Activated naive CD8-positive, alpha-beta T cell treated with anti-CD3 and anti-CD28 coated beads, Interleukin-2, amount 50 U/mL, for 24 hours (primary cell): ENCODE data around the gene SGSM2.

Experiments used
- ATAC-seq: fragments of 150-1000 bp; cut with Tn5 transposase; one replicate; pipeline ENCODE4 v1.10.0; 2021
- DNase-seq: peaks from one replicate; pipeline ENCODE4 v3.0.0; 2021
- H3K27ac Mint-ChIP-seq: one replicate; pipeline ENCODE4 v1.8.0; 2021; ENCODE audit warnings: mild to moderate bottlenecking, mixed read lengths
- H3K27me3 Mint-ChIP-seq: one replicate; pipeline ENCODE4 v1.8.0; 2021; ENCODE audit warnings: mixed read lengths
- H3K36me3 Mint-ChIP-seq: one replicate; pipeline ENCODE4 v1.8.0; 2021; ENCODE audit warnings: low read depth, mixed read lengths
- H3K4me1 Mint-ChIP-seq: one replicate; pipeline ENCODE4 v1.8.0; 2021; ENCODE audit warnings: mixed read lengths
- H3K4me3 Mint-ChIP-seq: one replicate; pipeline ENCODE4 v1.8.0; 2021; ENCODE audit warnings: mild to moderate bottlenecking, moderate library complexity, mixed read lengths
- H3K9me3 Mint-ChIP-seq: one replicate; pipeline ENCODE4 v1.8.0; 2021; ENCODE audit warnings: mixed read lengths

The SGSM2 gene

GRCh38 chr17:2383628-2384167, 46.4 kb downstream of the SGSM2 start:
- Mint-ChIP-seq H3K36me3 (no peaks in the 10 kb centered on the region), H3K27ac (no peak overlapping the region), H3K4me3 (no peak overlapping the region), H3K4me1 (peaks cover 3% of the 10 kb centered on the region), H3K27me3 (no peaks in the 10 kb centered on the region), H3K9me3 (no peaks in the 10 kb centered on the region)
- DNase-seq (no peak), ATAC-seq (no peak)

DNA sequence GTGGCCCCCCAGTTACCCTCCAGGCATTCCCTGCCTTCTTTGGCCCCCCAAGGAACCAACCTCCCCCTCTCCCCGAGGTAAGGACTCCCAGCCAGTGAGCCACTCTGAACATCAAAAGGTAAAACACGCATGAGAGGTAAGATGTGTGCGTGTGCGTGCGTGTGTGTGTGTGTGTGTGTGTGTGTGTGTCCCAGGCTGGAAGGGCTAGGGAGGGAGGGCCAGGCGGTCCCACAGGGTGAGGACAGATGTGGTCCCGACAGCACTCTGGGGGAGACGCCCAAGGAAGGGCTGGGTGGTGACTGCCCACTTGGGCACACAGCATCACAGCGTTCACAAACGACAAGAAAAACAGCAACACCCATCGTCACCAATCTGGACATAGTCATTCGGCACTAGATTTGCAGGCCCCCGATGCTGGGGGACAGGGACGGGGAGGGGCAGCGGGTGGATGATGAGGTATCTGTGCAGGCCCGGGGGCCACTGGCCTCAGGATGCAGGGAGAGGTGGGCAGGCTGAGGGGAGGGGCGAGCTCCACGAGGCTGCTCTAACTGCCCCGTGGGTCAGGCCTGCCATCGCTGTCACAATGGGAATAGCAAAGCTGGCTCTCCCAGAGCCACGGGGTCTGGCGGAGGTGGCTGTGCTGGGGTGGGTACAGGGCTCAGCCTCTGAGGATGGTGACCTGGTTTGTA, 47.3 kb downstream of the SGSM2 start:
- Mint-ChIP-seq H3K9me3 (no peaks in the 10 kb centered on the region), H3K27me3 (no peaks in the 10 kb centered on the region), H3K4me3 (no peak overlapping the region), H3K4me1 (peaks cover 5% of the 10 kb centered on the region), H3K27ac (no peak overlapping the region), H3K36me3 (peaks cover 2% of the 10 kb centered on the region)
- DNase-seq (no peak), ATAC-seq (no peak)

- Mint-ChIP-seq H3K4me1 (peaks cover 11% of the 10 kb centered on the region), H3K27me3 (no peaks in the 10 kb centered on the region), H3K9me3 (no peaks in the 10 kb centered on the region), H3K36me3 (peaks cover 4% of the 10 kb centered on the region), H3K27ac (no peak overlapping the region), H3K4me3 (no peak overlapping the region)
- no peak for ATAC-seq
- no peak for DNase-seq
Measured at GRCh38 chr17:2385240-2386210, 48.2 kb downstream of the SGSM2 start.

GRCh38 chr17:2386400-2387085, 49.2 kb downstream of the SGSM2 start:
- Mint-ChIP-seq H3K36me3 (peaks cover 4% of the 10 kb centered on the region), H3K27ac (no peak overlapping the region), H3K4me3 (no peak overlapping the region), H3K9me3 (no peaks in the 10 kb centered on the region), H3K27me3 (no peaks in the 10 kb centered on the region), H3K4me1 (peaks cover 21% of the 10 kb centered on the region)
- DNase-seq (no peak), ATAC-seq (no peak)

DNA sequence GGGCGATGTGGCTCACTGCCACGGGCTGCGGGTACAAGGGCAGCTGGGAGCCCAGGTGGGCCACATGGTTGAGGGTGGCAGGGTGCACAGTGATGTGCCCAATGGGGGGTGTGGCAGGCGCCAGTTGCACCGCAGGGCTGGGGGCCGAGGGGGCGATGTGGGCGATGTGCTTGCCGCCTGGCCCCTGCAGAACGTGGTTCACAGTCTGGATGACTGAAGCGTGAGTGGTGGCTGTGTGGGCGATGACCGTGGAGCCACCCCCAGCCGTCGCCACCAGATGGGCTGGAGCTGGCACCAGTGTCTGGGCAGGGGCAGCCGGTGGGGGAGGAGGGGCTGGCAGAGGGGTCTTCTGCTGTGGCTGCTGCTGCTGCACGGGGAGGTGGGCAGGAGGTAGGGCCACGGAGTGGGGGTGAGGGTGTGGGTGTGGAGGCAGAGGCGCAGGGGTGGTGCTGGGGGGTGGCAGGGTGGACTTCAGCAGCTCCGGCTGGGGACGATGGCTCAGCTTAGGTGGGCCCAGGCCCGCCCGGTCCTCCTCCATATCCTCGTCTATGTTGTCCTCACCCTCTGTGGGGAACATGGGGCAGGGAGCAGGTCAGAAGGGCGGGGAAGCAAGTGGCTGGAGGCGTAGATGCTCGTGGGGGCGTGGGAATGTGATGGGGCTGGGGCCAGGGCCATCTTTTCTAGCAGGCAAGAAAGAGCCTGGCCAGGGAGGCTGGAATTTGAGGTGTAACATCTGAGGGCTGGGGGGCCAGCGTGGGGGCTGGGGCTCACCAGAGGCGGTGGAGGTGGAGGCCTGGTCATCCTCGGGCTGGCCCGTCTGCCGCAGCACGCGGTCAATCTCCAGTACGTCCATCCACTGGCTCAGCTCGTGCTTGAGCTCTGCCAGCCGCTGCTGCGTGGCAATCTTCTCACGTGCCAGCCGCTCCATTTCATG, 50.1 kb downstream of the SGSM2 start:
- Mint-ChIP-seq H3K27me3 (no peaks in the 10 kb centered on the region), H3K4me3 (no peak overlapping the region), H3K9me3 (no peaks in the 10 kb centered on the region), H3K4me1 (peaks cover 29% of the 10 kb centered on the region), H3K27ac (no peak overlapping the region), H3K36me3 (peaks cover 4% of the 10 kb centered on the region)
- no peak for DNase-seq
- ATAC-seq: no peak

- ATAC-seq: no peak
- no peak overlapping the region for H3K4me3 Mint-ChIP-seq
- no peaks in the 10 kb centered on the region for H3K27me3 Mint-ChIP-seq
- H3K36me3 Mint-ChIP-seq: peaks cover 4% of the 10 kb centered on the region
- peaks cover 30% of the 10 kb centered on the region for H3K4me1 Mint-ChIP-seq
- H3K27ac Mint-ChIP-seq: peak overlapping the region; percentile 23
- no peak for DNase-seq
- no peaks in the 10 kb centered on the region for H3K9me3 Mint-ChIP-seq
Measured at GRCh38 chr17:2388020-2388682, 50.9 kb downstream of the SGSM2 start.

- ATAC-seq: no peak
- Mint-ChIP-seq H3K36me3 (peaks cover 4% of the 10 kb centered on the region), H3K4me3 (no peak overlapping the region), H3K4me1 (peaks cover 30% of the 10 kb centered on the region), H3K9me3 (no peaks in the 10 kb centered on the region), H3K27me3 (no peaks in the 10 kb centered on the region), H3K27ac (peak overlapping the region; percentile 23)
- no peak for DNase-seq
Measured at GRCh38 chr17:2388683-2389055, 51.4 kb downstream of the SGSM2 start.

DNA sequence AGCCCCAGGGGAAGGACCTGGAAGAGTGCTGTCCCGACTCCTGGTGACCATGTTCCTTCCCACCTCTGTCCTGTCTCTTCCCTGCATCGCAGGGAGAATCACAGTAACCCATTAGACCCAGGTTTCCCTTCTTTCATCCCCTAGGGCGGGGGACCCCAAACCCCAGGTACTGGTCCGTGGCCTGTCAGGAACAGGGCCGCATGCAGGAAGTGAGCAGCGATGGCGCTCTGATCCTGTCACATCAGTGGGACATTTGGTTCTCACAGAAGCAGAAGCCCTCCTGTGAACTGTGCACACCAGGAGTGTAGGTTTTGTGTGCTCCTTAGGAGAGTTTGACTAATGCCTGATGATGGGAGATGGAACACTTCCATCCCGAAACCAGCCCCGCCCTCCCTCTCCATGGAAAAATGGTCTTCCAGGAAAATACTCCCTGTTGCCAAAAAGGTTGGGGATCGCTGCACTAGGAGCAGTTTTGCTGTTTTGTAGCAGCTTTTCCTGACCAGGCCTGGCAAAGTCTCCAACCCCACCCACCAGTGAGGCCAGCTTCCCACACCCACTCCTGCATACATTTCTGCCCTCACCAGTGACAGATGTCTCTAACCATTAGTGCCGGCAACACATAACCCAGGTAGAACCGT, 53.0 kb downstream of the SGSM2 start:
- Mint-ChIP-seq H3K36me3 (peaks cover 6% of the 10 kb centered on the region), H3K27ac (peak overlapping the region; percentile 71), H3K9me3 (no peaks in the 10 kb centered on the region), H3K4me3 (peak overlapping the region; percentile 21), H3K27me3 (no peaks in the 10 kb centered on the region), H3K4me1 (peaks cover 34% of the 10 kb centered on the region)
- DNase-seq (no peak), ATAC-seq (no peak)

- Mint-ChIP-seq H3K27ac (peak overlapping the region; percentile 95), H3K4me3 (peak overlapping the region; percentile 91), H3K9me3 (no peaks in the 10 kb centered on the region), H3K36me3 (peaks cover 6% of the 10 kb centered on the region), H3K27me3 (no peaks in the 10 kb centered on the region), H3K4me1 (peaks cover 47% of the 10 kb centered on the region)
- ATAC-seq (no peak), DNase-seq (no peak)
Measured at GRCh38 chr17:2391597-2392251, 54.4 kb downstream of the SGSM2 start.

DNA sequence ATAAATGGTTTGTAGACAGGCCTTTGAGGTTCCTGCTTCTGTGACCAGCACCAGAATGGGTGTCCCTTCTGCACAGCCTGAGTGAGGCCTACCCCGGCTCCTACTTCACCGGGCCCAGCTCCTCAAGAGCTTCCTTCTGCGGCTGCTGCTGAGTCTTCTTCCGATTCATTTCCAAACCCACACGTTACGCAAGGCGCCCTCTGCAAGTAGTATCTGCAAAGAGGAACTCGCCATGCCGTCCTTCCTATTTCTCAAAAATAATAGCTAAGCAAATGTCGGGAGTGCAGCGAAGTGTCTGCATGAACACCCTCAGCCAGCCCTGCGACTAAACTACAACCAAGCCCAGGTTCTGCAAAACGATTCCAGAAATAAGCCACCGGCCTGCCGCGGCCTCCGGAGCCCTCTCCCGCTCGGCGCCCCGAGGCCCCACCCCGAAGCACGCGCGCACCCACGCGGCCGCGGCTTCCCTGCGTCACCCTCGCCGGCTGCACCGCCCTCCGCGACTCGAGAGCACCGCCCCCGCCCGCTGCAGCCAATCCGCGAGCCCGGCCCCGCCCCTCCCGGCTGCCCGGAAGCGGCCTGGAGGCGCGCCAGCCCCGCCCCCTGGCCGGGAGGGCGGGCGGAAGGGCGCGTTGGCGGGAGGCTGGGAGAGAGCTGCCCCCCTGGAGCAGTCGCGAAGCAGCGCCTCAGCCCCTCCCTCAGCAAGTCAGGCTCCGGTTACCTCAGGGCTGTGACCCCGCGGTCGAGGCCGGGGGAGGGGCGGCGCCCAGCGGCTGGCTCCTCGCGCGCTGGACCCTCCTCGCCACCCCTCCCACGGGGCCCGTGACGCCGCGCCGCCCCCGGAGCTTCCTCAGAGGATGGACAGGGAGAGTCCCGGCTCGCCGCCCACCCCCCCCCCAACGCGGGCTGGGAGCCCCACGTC, 55.2 kb downstream of the SGSM2 start:
- Mint-ChIP-seq H3K27ac (peak overlapping the region; percentile 95), H3K4me3 (peak overlapping the region; percentile 91), H3K9me3 (no peaks in the 10 kb centered on the region), H3K27me3 (no peaks in the 10 kb centered on the region), H3K4me1 (peaks cover 55% of the 10 kb centered on the region), H3K36me3 (peaks cover 6% of the 10 kb centered on the region)
- peak; percentile 62 for ATAC-seq
- peak; percentile 99 for DNase-seq

DNA sequence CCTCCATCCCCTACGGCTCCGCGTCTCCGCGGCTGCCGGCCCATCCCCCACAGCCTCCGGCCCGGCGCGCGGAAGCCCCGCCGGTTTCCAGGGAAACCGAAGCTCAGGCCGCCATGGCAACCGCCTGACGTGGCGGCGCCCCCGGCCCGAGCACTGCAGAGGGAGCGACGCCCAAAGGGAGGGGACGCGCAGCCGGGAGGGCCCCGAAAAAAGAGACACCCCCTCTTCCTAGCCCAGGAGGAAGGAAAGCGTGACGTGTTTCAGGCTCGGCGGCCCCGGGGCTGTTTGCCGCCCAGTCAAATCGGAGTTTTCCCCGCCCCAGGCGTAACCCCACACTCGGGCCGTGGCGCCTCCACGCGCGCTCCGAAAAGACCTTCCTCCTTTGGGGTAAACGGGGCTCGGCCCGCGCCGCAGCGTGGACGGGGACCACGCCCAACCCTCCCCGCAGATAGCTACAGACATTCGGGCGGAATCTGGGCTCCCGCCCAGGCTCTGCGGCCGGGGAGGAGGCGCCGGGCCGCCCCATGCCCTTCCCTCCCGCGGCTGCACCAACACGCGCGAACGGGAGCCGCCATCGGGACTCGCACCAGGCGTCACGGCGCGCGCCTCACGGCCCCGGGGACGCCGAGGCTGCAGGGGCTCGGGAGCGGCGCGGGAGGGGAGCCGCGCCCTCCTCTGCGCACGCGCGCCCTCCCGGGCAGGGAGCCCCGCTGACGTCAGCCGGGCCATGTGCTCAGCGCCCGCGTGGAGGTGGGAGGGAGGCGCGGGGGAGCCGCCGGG, 56.1 kb downstream of the SGSM2 start:
- Mint-ChIP-seq H3K4me1 (peaks cover 62% of the 10 kb centered on the region), H3K27ac (peak overlapping the region; percentile 92), H3K36me3 (peaks cover 6% of the 10 kb centered on the region), H3K27me3 (no peaks in the 10 kb centered on the region), H3K4me3 (peak overlapping the region; percentile 80), H3K9me3 (no peaks in the 10 kb centered on the region)
- DNase-seq: peak; percentile 92
- peak; percentile 61 for ATAC-seq
